Measurements from ENCODE around the gene PHLDB3.

Gene PHLDB3

GRCh38 chr19:43507880-43508279, 3.3 kb upstream of the PHLDB3 start:
- H3K9me3 ChIP-seq (ENCODE audit: low read length) = no peaks in the 10 kb centered on the region
- H3K27me3 ChIP-seq (ENCODE audit: control insufficient read depth in 1 of 2, insufficient read depth in 2 of 2, low read length in 2 of 2) = no peaks in the 10 kb centered on the region
- H3K4me3 ChIP-seq (ENCODE audit: low read depth in 1 of 2, low read length in 2 of 2) = no peak overlapping the region
- peaks cover 5% of the 10 kb centered on the region for H3K4me1 ChIP-seq (ENCODE audit: insufficient read depth, low read length)
- no peak overlapping the region for H3K9ac ChIP-seq (ENCODE audit: low read length)
- no peak overlapping the region for H3K27ac ChIP-seq (ENCODE audit: low read depth, low read length)
- H3K36me3 ChIP-seq (ENCODE audit: insufficient read depth, low read length) = peaks cover 24% of the 10 kb centered on the region

- H3K36me3 ChIP-seq (ENCODE audit: insufficient read depth, low read length) = peaks cover 24% of the 10 kb centered on the region
- H3K4me1 ChIP-seq (ENCODE audit: insufficient read depth, low read length) = peaks cover 9% of the 10 kb centered on the region
- H3K27me3 ChIP-seq (ENCODE audit: control insufficient read depth in 1 of 2, insufficient read depth in 2 of 2, low read length in 2 of 2) = no peaks in the 10 kb centered on the region
- H3K9ac ChIP-seq (ENCODE audit: low read length) = no peak overlapping the region
- no peak overlapping the region for H3K4me3 ChIP-seq (ENCODE audit: low read depth in 1 of 2, low read length in 2 of 2)
- H3K27ac ChIP-seq (ENCODE audit: low read depth, low read length) = no peak overlapping the region
- no peaks in the 10 kb centered on the region for H3K9me3 ChIP-seq (ENCODE audit: low read length)
Measured at GRCh38 chr19:43506629-43507028, 2.1 kb upstream of the PHLDB3 start.

- peaks cover 9% of the 10 kb centered on the region for H3K4me1 ChIP-seq (ENCODE audit: insufficient read depth, low read length)
- H3K9me3 ChIP-seq (ENCODE audit: low read length) = no peaks in the 10 kb centered on the region
- no peak overlapping the region for H3K4me3 ChIP-seq (ENCODE audit: low read depth in 1 of 2, low read length in 2 of 2)
- H3K27me3 ChIP-seq (ENCODE audit: control insufficient read depth in 1 of 2, insufficient read depth in 2 of 2, low read length in 2 of 2) = no peaks in the 10 kb centered on the region
- peaks cover 20% of the 10 kb centered on the region for H3K36me3 ChIP-seq (ENCODE audit: insufficient read depth, low read length)
- H3K27ac ChIP-seq (ENCODE audit: low read depth, low read length) = no peak overlapping the region
- H3K9ac ChIP-seq (ENCODE audit: low read length) = no peak overlapping the region
Measured at GRCh38 chr19:43505941-43506340, 1.4 kb upstream of the PHLDB3 start.

GRCh38 chr19:43505186-43505456, 575 bp upstream of the PHLDB3 start:
- peaks cover 9% of the 10 kb centered on the region for H3K4me1 ChIP-seq (ENCODE audit: insufficient read depth, low read length)
- H3K36me3 ChIP-seq (ENCODE audit: insufficient read depth, low read length) = peaks cover 15% of the 10 kb centered on the region
- no peaks in the 10 kb centered on the region for H3K9me3 ChIP-seq (ENCODE audit: low read length)
- H3K4me3 ChIP-seq (ENCODE audit: low read depth in 1 of 2, low read length in 2 of 2) = no peak overlapping the region
- peak overlapping the region; percentile 87 for H3K27ac ChIP-seq (ENCODE audit: low read depth, low read length)
- no peaks in the 10 kb centered on the region for H3K27me3 ChIP-seq (ENCODE audit: control insufficient read depth in 1 of 2, insufficient read depth in 2 of 2, low read length in 2 of 2)
- H3K9ac ChIP-seq (ENCODE audit: low read length) = peak overlapping the region; percentile 70

- Histone ChIP-seq H3K4me1 (ENCODE audit: insufficient read depth, low read length) (peaks cover 15% of the 10 kb centered on the region), H3K27me3 (ENCODE audit: control insufficient read depth in 1 of 2, insufficient read depth in 2 of 2, low read length in 2 of 2) (no peaks in the 10 kb centered on the region), H3K9me3 (ENCODE audit: low read length) (no peaks in the 10 kb centered on the region), H3K36me3 (ENCODE audit: insufficient read depth, low read length) (peaks cover 10% of the 10 kb centered on the region), H3K4me3 (ENCODE audit: low read depth in 1 of 2, low read length in 2 of 2) (peak overlapping the region; percentile 90 to 96), H3K27ac (ENCODE audit: low read depth, low read length) (peak overlapping the region; percentile 96), H3K9ac (ENCODE audit: low read length) (peak overlapping the region; percentile 89)
Measured at GRCh38 chr19:43503501-43504425, 783 bp downstream of the PHLDB3 start.

- peak overlapping the region; percentile 89 for H3K9ac ChIP-seq (ENCODE audit: low read length)
- H3K4me1 ChIP-seq (ENCODE audit: insufficient read depth, low read length) = peaks cover 19% of the 10 kb centered on the region
- H3K36me3 ChIP-seq (ENCODE audit: insufficient read depth, low read length) = peaks cover 3% of the 10 kb centered on the region
- no peaks in the 10 kb centered on the region for H3K9me3 ChIP-seq (ENCODE audit: low read length)
- no peak overlapping the region for H3K27ac ChIP-seq (ENCODE audit: low read depth, low read length)
- peak overlapping the region in 1 of 2 donors; percentile 90 for H3K4me3 ChIP-seq (ENCODE audit: low read depth in 1 of 2, low read length in 2 of 2)
- no peaks in the 10 kb centered on the region for H3K27me3 ChIP-seq (ENCODE audit: control insufficient read depth in 1 of 2, insufficient read depth in 2 of 2, low read length in 2 of 2)
Measured at GRCh38 chr19:43502419-43502976, 2.0 kb downstream of the PHLDB3 start.

- peaks cover 19% of the 10 kb centered on the region for H3K4me1 ChIP-seq (ENCODE audit: insufficient read depth, low read length)
- H3K27ac ChIP-seq (ENCODE audit: low read depth, low read length) = no peak overlapping the region
- H3K27me3 ChIP-seq (ENCODE audit: control insufficient read depth in 1 of 2, insufficient read depth in 2 of 2, low read length in 2 of 2) = no peaks in the 10 kb centered on the region
- no peak overlapping the region for H3K9ac ChIP-seq (ENCODE audit: low read length)
- no peaks in the 10 kb centered on the region for H3K9me3 ChIP-seq (ENCODE audit: low read length)
- H3K4me3 ChIP-seq (ENCODE audit: low read depth in 1 of 2, low read length in 2 of 2) = no peak overlapping the region
- peaks cover 10% of the 10 kb centered on the region for H3K36me3 ChIP-seq (ENCODE audit: insufficient read depth, low read length)
Measured at GRCh38 chr19:43501661-43502418, 2.7 kb downstream of the PHLDB3 start.

- H3K27me3 ChIP-seq (ENCODE audit: control insufficient read depth in 1 of 2, insufficient read depth in 2 of 2, low read length in 2 of 2) = no peaks in the 10 kb centered on the region
- H3K9ac ChIP-seq (ENCODE audit: low read length) = no peak overlapping the region
- peaks cover 18% of the 10 kb centered on the region for H3K36me3 ChIP-seq (ENCODE audit: insufficient read depth, low read length)
- no peak overlapping the region for H3K4me3 ChIP-seq (ENCODE audit: low read depth in 1 of 2, low read length in 2 of 2)
- peaks cover 19% of the 10 kb centered on the region for H3K4me1 ChIP-seq (ENCODE audit: insufficient read depth, low read length)
- no peak overlapping the region for H3K27ac ChIP-seq (ENCODE audit: low read depth, low read length)
- H3K9me3 ChIP-seq (ENCODE audit: low read length) = no peaks in the 10 kb centered on the region
Measured at GRCh38 chr19:43499042-43499441, 5.5 kb downstream of the PHLDB3 start.

- H3K9ac ChIP-seq (ENCODE audit: low read length) = no peak overlapping the region
- no peak overlapping the region for H3K4me3 ChIP-seq (ENCODE audit: low read depth in 1 of 2, low read length in 2 of 2)
- peaks cover 18% of the 10 kb centered on the region for H3K36me3 ChIP-seq (ENCODE audit: insufficient read depth, low read length)
- no peaks in the 10 kb centered on the region for H3K9me3 ChIP-seq (ENCODE audit: low read length)
- no peak overlapping the region for H3K27ac ChIP-seq (ENCODE audit: low read depth, low read length)
- H3K27me3 ChIP-seq (ENCODE audit: control insufficient read depth in 1 of 2, insufficient read depth in 2 of 2, low read length in 2 of 2) = no peaks in the 10 kb centered on the region
- peaks cover 19% of the 10 kb centered on the region for H3K4me1 ChIP-seq (ENCODE audit: insufficient read depth, low read length)
Measured at GRCh38 chr19:43498233-43498842, 6.2 kb downstream of the PHLDB3 start.

GRCh38 chr19:43496960-43497359, 7.6 kb downstream of the PHLDB3 start:
- H3K27me3 ChIP-seq (ENCODE audit: control insufficient read depth in 1 of 2, insufficient read depth in 2 of 2, low read length in 2 of 2) = no peaks in the 10 kb centered on the region
- H3K4me3 ChIP-seq (ENCODE audit: low read depth in 1 of 2, low read length in 2 of 2) = no peak overlapping the region
- H3K9me3 ChIP-seq (ENCODE audit: low read length) = no peaks in the 10 kb centered on the region
- H3K27ac ChIP-seq (ENCODE audit: low read depth, low read length) = no peak overlapping the region
- peaks cover 10% of the 10 kb centered on the region for H3K4me1 ChIP-seq (ENCODE audit: insufficient read depth, low read length)
- peaks cover 18% of the 10 kb centered on the region for H3K36me3 ChIP-seq (ENCODE audit: insufficient read depth, low read length)
- no peak overlapping the region for H3K9ac ChIP-seq (ENCODE audit: low read length)

GRCh38 chr19:43495082-43495481, 9.5 kb downstream of the PHLDB3 start:
- H3K27ac ChIP-seq (ENCODE audit: low read depth, low read length) = no peak overlapping the region
- no peak overlapping the region for H3K9ac ChIP-seq (ENCODE audit: low read length)
- H3K27me3 ChIP-seq (ENCODE audit: control insufficient read depth in 1 of 2, insufficient read depth in 2 of 2, low read length in 2 of 2) = no peaks in the 10 kb centered on the region
- no peaks in the 10 kb centered on the region for H3K9me3 ChIP-seq (ENCODE audit: low read length)
- H3K4me3 ChIP-seq (ENCODE audit: low read depth in 1 of 2, low read length in 2 of 2) = no peak overlapping the region
- peaks cover 18% of the 10 kb centered on the region for H3K36me3 ChIP-seq (ENCODE audit: insufficient read depth, low read length)
- peaks cover 10% of the 10 kb centered on the region for H3K4me1 ChIP-seq (ENCODE audit: insufficient read depth, low read length)

Measured in muscle layer of colon (tissue), 2 donors.